Stimulated activated naive CD4-positive, alpha-beta T cell (primary cell): ENCODE data around the gene TENT4B.
A peak's percentile ranks its signal among the peaks of the same experiment; 100 is the strongest.
"Not testable (repeated sequence)": the region's sequence is repeated elsewhere in the genome, so short reads cannot be mapped to it uniquely, and the experiment has no call there.

Experiments used
- DNase-seq, 6 experiments: peaks; one replicate each; lab custom pipeline; 2025; lab: John Stamatoyannopoulos, UW

The TENT4B gene

DNA sequence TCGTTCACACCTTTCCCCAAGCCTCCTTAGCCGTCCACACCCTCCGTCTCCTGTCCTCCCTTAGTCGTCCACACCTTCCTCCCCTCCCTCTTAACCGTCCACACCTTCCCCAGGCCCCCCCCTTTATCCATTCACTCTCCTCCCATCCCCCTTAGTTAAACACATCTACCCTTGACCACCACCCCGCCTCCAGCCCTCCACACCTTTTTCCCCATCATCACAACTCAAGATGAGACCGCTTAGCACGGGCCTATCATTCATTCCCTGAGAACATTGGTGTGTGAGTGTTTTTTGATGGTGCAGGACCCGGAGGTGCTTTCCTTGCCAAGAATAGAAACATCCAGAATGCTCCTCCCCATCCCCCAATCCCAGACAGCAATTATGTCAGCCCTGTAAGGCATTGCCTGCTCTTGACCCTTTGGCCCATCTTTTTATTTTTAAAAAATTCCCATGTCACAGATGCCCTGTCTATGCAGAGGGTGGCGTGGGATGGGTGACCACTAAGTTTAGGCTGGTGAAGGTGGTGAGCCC, 1.4 kb downstream of the TENT4B start:
- DNase-seq = peak in 1 of 6 experiments; percentile 21

DNA sequence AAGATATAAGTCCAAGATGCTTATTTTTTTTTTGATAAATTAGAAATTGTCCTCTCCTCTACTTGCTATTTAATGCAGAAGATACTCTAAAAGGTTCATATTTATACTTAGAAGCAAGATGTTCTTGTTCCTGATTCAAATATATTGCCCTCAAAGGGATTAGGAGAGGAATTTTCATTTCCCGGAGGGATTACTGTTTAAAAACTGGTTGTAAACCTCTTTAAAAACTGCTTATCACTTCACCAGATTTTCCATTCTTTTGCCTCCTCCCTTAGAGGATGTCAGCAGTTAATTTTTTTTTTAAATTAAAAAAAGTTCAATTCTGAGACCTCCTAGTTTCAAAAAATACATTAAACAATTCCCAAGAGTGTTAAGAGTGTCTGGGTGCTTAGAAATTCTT, 2.8 kb downstream of the TENT4B start:
- DNase-seq = no peak

DNA sequence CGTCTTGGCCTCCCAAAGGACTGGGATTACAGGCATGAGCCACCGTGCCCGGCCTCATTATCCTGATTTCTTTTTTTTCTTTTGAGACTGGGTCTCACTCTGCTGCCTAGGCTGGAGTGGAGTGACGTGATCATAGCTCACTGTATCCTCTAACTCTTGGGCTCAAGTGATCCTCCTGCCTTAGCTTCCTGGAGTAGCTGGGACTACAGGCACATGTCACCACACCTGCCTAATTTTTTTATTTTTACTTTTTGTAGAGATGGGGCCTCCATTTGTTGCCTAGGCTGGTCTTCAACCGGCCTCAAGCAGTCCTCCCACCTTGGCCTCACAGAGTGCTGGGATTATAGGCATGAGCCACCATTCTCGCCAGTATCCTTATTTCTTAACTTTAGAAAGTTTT, 3.5 kb downstream of the TENT4B start:
- DNase-seq = no peak

DNA sequence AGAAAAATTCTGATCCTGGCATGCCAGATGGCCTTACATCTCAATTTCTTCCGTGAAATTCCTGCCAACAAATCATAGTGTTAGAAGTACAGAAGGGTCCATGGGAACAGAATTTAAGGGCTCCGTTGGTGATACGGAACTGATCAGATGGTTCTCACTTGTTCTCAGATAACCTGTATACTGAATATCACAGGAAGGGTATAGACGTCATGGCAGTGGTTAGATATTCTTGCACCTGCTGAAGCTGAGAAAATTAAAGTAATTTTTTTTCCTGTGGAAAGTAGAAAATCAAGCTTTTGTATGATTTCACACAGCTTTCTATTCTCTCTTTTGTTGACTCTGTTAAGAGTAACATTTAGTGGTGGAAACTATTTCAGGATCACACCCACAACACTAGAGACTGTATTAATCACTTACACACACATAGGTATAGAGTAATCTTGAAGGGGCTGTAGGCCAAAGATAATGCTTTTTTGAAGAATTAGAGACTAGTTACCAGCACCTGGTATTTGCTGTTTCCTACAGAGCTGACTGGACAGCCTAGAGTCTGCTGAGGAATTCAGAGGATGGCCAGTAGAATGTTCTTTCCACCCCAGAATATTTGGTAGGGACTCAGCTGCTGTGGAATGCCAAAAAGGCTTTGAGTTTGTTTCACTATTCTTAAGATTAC, 7.5 kb downstream of the TENT4B start:
- DNase-seq = peak in 3 of 6 experiments; percentile 15 to 51 (median 38)

DNA sequence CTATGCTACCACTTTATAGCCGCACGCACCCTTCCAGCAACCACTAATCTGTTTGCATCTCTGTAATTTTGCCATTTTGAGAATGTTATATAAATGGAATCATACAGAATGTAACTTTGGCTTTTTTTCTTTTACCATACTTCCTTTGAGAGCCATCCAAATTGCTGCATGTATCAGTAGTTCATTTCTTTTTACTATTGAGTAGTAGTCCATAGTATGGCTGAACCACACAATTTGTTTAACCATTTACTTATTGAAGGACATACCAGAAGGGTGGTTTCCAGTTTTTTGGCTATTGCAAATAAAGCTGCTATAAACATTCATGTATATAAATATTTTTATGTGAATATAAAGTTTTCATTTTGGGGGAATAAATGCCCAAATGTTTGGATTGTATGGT, 8.8 kb downstream of the TENT4B start:
- no peak for DNase-seq

DNA sequence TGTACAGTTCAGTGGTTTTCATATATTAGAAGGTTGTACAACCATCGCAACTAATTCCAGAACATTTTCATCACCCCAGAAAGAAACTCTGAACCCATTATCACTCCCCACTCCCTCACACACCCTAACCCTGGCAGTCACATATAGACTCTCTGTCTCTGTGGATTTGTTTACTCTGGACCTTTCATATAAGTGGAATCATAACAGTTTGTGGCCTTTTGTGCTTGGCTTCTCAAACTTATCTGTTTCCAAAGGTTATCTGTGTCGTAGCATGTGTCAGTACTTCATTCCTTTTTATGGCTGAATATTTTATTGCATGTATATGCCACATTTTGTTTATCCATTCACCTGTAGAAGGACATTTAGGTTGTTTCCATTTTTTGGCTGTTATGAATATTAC, 12.4 kb downstream of the TENT4B start:
- DNase-seq = no peak

DNA sequence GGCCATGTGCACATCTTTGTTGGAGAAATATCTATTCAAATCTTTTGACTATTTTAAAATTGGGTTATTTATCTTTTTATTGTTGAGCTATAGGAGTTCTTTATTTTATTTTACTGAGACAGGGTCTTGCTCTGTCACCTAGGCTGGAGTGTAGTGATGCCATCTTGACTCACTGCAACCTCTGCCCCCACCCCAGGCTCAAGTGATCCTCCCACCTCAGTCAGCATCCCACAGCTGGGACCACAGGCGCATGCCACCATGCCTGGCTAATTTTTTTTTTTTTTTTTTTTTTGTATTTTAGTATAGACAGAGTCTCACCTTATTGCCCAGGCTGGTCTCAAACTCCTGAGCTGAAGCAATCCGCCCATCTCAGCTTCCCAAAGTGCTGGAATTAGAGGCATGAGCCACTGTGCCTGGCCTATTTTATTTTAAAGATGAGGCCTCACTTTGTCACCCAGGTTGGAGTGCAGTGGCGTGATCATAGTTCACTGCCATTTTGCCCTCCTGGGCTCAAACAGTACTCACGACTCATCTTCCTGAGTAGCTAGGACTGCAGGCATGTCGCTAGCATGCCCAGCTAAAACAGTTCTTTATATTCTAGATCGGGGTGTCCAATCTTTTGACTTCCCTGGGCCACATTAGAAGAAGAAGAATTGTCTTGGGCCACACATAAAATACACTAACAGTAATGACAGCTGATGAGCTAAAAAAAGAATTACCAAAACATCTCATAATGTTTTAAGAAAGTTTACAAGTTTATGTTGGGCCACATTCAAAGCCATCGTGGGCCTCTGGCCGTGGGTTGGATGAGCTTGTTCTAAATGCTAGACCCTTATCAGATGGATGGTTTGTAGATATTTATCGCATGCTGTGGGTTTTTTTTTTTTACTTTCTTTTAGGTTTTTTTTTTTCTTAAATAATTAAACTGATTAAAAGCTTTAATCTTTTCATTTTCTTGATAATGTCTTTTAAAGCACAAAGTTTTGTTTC, 13.7 kb downstream of the TENT4B start:
- no peak for DNase-seq

DNA sequence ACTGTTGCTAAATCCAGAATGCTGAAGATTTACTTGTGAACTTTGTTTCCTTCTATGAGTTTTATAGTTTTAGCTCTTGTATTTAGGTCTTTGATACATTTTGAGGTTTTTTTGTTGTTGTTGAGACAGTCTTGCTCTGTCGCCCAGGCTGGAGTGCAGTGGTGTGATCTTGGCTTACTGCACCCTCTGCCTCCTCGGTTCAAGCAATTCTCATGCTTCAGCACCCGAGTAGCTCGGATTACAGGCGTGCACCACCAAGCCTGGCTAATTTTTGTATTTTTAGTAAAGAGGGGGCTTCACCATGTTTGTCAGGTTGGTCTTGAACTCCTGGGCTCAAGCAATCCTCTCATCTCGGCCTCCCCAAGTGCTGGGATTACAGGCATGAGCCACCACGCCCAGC, 14.4 kb downstream of the TENT4B start:
- DNase-seq = no peak

DNA sequence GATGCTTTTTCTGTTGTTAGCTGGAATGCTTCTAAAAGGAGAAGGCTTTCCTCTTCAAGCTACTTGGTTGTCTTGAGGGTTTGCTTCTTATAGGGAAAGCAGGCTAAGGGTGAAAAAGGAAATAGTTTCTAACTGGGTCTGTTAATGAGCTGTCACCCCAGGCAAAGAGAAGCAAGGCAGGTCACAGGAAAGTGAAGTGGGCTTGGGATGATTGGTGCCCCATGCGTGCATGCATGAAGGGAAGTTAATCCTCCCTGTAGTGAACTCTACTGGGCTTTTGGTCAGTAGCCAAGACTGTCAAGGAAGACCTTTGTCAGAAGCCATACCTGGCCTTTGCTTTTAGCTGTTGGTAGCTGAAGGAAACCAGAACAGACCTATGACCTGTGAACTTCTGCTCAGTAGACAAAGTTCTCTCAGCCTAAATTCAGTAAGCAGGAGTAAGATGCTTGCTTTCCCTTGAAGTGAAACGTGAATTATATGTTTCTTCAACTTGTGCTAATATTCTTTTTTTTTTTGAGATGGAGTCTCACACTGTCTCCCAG, 16.5 kb downstream of the TENT4B start:
- no peak for DNase-seq

DNA sequence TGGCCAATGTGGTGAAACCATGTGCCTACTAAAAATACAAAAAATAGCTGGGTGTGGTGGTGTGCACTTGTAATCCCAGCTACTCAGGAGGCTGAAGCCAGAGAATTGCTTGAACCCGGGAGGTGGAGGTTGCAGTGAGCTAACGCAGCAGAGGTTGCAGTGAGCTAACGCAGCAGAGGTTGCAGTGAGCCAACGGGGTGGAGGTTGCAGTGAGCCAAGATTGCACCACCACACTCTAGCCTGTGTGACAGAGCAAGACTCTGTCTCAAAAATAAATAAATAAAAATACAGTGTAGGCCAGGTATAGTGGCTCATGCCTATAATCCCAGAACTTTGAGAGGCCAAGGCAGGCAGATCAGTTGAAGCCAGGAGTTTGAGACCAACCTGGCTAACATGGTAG, 18.7 kb downstream of the TENT4B start:
- DNase-seq = not testable (repeated sequence)

DNA sequence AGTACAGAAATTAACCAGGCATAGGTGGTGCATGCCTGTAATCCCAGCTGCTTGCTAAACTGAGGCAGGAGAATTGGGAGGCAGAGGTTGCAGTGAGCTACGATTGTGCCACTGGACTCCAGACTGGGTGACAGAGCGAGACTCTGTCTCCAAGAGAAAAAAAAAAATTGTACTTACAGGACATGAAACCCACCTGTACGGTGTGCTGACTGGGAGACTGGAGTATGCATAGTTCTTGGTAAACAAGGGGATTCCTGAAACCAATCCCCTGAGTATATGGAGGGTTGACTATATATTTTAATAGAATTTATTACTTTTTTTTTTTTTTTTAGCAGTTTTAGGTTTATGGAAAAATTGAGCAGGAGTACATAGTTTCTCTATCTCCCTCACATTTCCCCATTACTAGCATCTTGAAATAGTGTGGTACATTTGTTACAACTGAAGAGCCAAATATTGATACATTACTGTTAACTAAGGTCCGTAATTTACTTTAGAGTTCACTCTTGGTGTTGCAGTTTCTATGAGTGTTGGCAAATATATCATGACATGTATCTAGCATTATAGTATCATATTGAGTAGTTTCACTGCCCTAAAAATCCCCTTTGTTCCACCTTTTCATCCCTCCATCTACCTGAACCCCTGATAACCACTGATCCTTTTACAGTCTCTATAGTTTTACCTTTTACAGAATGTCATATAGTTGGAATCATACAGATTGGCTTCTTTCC, 19.3 kb downstream of the TENT4B start:
- DNase-seq = no peak

DNA sequence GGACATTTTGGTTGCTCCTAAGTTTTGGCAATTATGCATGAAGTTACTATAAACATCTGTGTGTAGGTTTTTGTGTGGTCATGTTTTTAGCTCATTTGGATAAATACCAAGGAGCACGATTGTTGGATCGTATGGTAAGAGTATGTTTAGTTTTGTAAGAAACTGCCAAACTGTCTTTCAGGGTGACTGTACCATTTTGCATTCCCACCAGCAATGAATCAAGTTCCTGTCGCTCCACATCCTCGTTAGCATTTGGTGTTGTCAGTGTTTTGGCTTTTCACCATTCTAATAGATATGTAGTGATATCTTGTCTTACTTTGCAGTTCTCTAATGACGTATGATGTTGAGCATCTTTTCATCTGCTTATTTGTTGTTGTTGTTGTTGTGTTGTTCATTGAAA, 20.2 kb downstream of the TENT4B start:
- DNase-seq = no peak

DNA sequence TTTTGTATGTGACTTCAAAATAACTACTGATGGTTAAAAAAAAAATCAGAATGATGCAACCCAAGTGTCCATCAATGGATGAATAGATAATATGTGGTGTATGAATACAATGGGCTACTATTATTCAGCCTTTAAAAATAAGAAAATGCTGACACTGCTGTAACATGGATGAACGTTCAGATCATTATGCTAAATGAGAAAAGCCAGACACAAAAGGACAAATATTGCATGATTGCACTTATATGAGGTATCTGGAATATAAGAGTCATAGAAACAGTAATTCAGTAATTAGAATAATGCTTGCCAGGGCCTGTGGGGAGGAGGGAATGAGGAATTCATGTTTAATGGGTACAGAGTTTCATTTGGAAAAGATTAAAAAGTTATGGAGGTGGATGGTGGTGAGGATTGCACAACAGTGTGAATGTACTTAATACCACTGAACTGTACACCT, 25.4 kb downstream of the TENT4B start:
- no peak for DNase-seq

DNA sequence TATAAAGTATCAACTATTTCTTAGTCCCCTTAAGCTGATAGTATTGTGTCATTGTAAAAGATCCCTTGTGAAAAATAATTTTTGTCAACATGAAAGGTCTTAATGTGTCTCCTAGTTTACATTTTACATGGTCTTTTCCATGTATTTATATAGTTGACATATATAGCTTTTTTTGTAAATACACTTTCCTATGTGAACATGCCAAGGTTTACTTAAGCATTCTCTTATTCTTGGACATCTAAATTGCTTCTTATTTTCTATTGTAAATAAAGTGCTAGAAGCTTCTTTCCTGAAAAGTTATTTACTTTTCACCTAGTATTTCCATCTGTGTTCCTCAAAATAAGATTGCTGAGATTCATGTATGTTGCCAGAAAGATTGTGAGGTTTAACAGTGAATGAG, 29.3 kb downstream of the TENT4B start:
- no peak for DNase-seq

DNA sequence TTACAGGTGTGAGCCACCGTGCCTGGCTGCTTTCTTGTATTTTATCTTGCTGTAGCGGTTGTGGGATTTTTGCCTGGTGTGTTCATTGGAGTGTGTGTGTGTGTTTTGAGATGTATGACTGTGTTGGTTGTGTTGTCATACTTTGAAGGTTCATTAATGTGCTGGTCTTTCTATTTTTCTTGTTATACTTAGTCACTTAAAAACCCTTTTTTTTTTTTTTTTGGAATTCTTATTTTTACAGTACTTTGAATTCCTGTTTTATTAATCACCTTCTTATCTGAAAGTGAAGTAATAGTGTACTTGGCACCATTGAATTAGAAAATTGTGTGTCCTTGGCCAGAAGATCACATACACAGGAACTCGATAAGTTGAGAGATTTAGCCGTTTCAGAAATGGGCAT, 30.2 kb downstream of the TENT4B start:
- no peak for DNase-seq

DNA sequence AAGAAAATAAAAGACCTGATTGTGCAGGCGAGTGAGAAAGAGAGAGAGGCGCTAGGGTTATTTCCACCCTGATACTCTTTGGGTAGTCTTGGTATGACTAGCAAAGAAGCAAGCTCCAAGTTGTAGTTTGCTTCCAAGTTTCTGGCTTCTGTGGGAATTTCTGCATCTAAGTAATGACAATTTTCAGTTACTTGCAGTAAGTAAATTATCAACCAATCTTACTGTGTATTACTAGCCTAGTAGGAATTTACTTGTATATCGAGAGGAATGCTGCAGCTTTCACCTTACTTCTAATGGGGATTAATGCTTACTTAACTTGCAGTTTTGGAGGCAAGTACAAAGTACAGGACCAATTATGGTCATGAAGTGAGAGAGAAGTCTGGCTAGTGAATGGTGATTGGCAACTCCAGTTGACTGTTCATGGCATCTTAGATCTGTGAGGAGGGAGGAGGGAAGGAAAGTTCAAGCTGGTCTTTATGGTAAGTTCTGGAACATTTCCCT, 31.9 kb downstream of the TENT4B start:
- DNase-seq = no peak

DNA sequence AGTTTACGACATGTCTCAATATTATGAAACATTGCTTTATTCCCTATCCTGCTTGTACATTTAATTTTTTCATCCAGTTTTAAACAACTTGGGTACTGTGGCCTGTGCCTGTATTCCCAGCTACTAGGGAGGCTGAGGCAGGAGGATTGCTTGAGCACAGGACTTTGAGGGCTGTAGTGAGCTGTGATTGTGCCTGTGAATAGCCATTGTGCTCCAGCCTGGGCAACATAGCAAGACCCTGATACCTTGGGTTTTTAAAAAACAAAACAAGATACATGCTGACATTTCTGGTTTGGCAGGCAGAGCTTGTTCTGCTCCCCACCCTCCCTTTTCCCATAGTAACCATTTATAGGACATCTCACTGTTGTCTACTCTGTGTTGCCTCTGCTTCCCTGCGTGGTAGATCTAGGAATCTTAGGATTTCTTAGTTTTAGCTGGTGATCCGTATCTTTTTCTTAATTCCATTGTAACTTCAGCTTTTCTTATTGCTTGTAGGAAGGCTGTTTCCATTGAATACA, 35.6 kb downstream of the TENT4B start:
- DNase-seq = no peak

DNA sequence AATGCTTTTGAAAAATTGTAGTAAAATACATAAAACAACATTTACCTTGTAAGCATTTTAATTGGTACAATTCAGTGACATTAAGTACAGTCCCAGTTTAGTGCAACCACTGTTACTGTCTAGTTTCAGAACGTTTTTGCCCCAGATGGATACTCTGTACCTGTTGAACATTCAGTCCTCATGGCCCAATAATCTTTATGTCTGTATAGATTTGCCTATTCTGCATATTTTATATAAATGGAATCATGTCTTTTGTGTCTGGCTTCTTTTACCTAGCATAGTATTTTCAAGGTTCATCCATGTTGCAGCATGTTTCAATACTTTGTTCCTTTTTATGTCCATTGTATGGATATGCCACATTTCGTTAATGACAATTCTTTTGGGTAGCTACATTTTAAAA, 37.2 kb downstream of the TENT4B start:
- DNase-seq = no peak

DNA sequence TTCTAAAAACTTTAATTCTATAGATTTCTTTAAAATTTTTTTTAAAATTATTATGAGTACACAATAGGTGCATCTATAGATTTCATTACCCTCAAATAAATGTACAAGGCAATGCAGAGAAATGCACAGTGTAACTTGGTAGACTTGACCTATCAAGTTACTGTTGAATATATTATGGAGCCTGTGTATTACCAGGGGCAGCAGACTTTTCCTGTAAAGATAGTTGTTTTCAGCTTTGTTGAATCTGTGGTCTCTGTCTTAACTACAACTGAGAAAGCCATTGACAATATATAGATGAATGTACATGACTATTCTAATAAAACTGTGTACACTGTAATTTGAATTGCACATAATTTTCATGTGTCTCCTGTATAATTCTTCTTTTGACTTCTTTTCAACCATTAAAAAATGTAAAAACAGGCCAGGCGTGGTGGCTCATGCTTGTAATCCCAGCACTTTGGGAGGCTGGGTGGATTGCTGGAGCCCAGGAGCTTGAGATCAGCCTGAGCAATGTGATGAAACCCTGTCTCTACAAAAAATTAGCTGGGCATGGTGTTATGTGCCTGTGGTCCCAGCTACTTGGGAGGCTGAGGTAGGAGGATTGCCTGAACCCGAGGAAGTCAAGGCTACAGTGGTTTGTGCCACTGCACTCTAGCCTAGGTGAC, 39.4 kb downstream of the TENT4B start:
- no peak for DNase-seq

DNA sequence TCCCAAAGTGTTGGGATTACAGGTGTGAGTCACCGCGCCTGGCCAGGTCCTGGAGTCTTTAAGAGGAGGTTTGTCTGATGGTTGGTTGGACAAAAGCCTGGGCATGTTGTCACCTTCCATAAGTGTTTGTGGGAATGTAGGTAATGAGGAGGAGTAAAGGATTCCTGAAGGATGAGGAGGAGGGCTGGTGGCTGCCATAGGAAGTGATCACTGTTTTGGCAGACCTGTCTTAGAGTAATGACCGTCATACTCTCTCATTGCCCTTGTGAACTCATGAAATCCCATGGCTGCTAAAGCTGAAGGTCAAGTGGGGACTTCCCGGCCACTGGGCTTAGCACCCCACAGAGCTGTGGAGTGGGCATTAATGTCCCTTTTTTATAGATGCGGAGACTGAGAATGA, 40.5 kb downstream of the TENT4B start:
- DNase-seq = no peak

DNA sequence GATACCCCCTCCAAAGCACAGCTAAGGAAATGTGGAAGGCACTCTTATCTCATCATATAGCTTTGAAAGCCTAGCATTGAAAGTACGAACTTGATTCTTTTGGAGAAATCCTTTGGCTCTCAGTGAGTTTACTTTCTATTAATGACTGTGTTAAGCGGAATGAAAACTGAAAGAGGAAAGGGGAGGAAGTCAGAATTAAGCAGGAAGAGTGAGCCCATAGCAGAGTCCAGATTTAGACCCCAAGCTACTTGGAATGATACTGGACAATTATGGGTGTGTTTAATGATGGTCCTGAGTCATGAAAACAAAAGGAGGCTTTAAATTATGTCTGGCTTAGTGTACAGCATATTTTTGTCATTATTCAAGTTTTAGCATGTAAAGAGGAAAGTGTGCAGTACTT, 42.2 kb downstream of the TENT4B start:
- no peak for DNase-seq
